ENCODE data around the gene PIP5K1A. TPM values are rescaled to one million over a fixed set of nuclear protein-coding genes. Genes with fewer than 3 reads are reported as not detected.

The PIP5K1A gene
- total RNA-seq, 2 experiments from 2014 or later = 63.1 to 66.1 TPM

DNA sequence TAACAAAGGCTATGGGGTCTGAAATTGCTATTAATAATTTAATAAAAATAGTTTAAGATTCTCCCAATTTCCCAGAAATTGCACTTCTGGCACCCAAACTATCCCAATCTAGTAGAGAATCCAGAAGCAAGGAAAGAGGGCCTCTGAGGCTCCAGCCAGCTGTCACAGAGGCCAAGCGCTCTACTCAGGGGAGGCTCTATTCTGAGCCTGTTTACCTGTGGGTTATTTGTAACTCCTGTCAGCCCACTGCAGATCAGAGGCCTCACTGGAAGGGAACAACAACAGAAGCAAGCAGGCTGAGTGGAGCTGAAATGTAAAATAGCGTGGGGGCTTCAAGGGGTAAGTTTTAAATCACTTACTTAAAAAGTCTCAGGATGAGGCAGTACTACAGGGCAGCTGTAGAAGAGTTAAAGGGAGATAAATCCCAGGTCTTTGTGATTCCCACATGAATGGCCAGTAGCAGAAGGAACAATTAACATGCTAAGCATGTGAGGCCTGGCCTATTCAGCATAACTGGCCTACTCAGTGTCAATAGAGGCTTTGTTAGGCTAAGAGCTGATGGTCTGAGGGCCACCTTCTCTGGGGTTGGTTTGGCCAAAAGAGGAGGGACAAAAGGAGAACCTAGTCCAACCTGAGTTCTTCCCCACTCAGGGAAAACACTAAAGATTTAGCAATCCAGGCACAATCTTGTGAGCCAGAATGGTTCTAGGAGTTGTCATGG is 96.5 kb downstream of the PIP5K1A start:
- H3K27me3 Mint-ChIP-seq = no peaks in the 10 kb centered on the region
- intact Hi-C loops (cut with micrococcal nuclease) = no loop called here
- CTCF ChIA-PET = interaction anchor here (0.5 to 11.2 kb wide), 5 partner anchors 11 to 79 kb away, joined by 3 to 238 read pairs (median 3); no protein-coding TSS in a partner anchor
- no peak for ATAC-seq
- H3K36me3 Mint-ChIP-seq (ENCODE audit: low read depth) = peaks cover 20% of the 10 kb centered on the region
- peak overlapping the region; percentile 2 for H3K27ac Mint-ChIP-seq
- peaks cover 2% of the 10 kb centered on the region for H3K4me1 Mint-ChIP-seq (ENCODE audit: low read depth)
- DNase-seq = no peak
- TF ChIP-seq, protein P1, sequence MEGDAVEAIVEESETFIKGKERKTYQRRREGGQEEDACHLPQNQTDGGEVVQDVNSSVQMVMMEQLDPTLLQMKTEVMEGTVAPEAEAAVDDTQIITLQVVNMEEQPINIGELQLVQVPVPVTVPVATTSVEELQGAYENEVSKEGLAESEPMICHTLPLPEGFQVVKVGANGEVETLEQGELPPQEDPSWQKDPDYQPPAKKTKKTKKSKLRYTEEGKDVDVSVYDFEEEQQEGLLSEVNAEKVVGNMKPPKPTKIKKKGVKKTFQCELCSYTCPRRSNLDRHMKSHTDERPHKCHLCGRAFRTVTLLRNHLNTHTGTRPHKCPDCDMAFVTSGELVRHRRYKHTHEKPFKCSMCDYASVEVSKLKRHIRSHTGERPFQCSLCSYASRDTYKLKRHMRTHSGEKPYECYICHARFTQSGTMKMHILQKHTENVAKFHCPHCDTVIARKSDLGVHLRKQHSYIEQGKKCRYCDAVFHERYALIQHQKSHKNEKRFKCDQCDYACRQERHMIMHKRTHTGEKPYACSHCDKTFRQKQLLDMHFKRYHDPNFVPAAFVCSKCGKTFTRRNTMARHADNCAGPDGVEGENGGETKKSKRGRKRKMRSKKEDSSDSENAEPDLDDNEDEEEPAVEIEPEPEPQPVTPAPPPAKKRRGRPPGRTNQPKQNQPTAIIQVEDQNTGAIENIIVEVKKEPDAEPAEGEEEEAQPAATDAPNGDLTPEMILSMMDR (IDR thresholded peaks at IDR 0.05) = no peak
- POLR2A ChIA-PET = interaction anchor here (0.5 to 4.6 kb wide), 9 partner anchors 8 to 117 kb away, joined by 3 to 35 read pairs (median 6); partner anchors contain the start of gene ZNF687
- no peak overlapping the region for H3K4me3 Mint-ChIP-seq
- no peaks in the 10 kb centered on the region for H3K9me3 Mint-ChIP-seq

Other genes with a start within 250 kb of the PIP5K1A start
- 100 to 1,000 TPM; 129 to 132 TPM for gene CERS2, start 223.7 kb upstream of the PIP5K1A start, total RNA-seq
- gene ANXA9, start 216.3 kb upstream of the PIP5K1A start, total RNA-seq = under 1 TPM in 1 of 2 experiments, not detected in 1; 0.25 TPM
- 10 to 100 TPM; 10.4 TPM for gene MINDY1, start 191.7 kb upstream of the PIP5K1A start, total RNA-seq
- 10 to 100 TPM; 12.4 to 15.7 TPM for gene PRUNE1, start 190.1 kb upstream of the PIP5K1A start, total RNA-seq
- gene BNIPL, start 162.0 kb upstream of the PIP5K1A start, total RNA-seq = 1 to 10 TPM in 1 of 2 experiments, under 1 TPM in 1; 0.54 to 1.4 TPM
- gene C1orf56, start 150.8 kb upstream of the PIP5K1A start, total RNA-seq = 1 to 10 TPM; 1.4 to 1.9 TPM
- 10 to 100 TPM; 86.5 to 92.8 TPM for gene CDC42SE1, start 138.9 kb upstream of the PIP5K1A start, total RNA-seq
- 1 to 10 TPM; 4.2 to 4.8 TPM for gene MLLT11, start 138.2 kb upstream of the PIP5K1A start, total RNA-seq
- gene GABPB2, start 127.8 kb upstream of the PIP5K1A start, total RNA-seq = 10 to 100 TPM; 17.5 to 19.3 TPM
- gene SEMA6C, start 51.9 kb upstream of the PIP5K1A start, total RNA-seq = 1 to 10 TPM; 3.4 to 3.7 TPM
- gene TNFAIP8L2, start 41.9 kb upstream of the PIP5K1A start, total RNA-seq = 10 to 100 TPM; 16.1 to 17.5 TPM
- 1 to 10 TPM; 4.5 TPM for gene LYSMD1, start 32.6 kb upstream of the PIP5K1A start, total RNA-seq
- 10 to 100 TPM; 57.0 to 59.6 TPM for gene SCNM1, start 32.4 kb upstream of the PIP5K1A start, total RNA-seq
- gene TMOD4, start 22.6 kb upstream of the PIP5K1A start, total RNA-seq = 1 to 10 TPM; 1.9 to 2.5 TPM
- gene VPS72, start 8.4 kb upstream of the PIP5K1A start, total RNA-seq = 10 to 100 TPM; 47.4 to 61.0 TPM
- gene PSMD4, start 56.2 kb downstream of the PIP5K1A start, total RNA-seq = 100 to 1,000 TPM; 203 to 214 TPM
- gene ZNF687, start 83.7 kb downstream of the PIP5K1A start, total RNA-seq = 10 to 100 TPM; 27.3 to 29.5 TPM
- 10 to 100 TPM; 46.6 to 47.3 TPM for gene PI4KB, start 128.9 kb downstream of the PIP5K1A start, total RNA-seq
- 10 to 100 TPM; 55.6 to 55.7 TPM for gene RFX5, start 148.7 kb downstream of the PIP5K1A start, total RNA-seq
- not detected for gene SELENBP1, start 174.2 kb downstream of the PIP5K1A start, total RNA-seq
- 100 to 1,000 TPM; 350 to 353 TPM for gene PSMB4, start 201.0 kb downstream of the PIP5K1A start, total RNA-seq